B cell (primary cell): Measurements from ENCODE around the gene RRBP1.

Experiments
- EZH2 ChIP-seq: IDR thresholded peaks from 2 replicates; pipeline ENCODE4 v1.6.1; 2012; ENCODE audit warnings: borderline replicate concordance, low read depth, mild to moderate bottlenecking, moderate library complexity, low read length; ENCODE audit not compliant: insufficient read depth, poor library complexity, severe bottlenecking
- TF ChIP-seq, protein P1 (sequence below): fragments of 200-600 bp; IDR thresholded peaks from one replicate; pipeline ENCODE4 v1.8.0; 2022; ENCODE audit warnings: antibody characterized with exemption, mild to moderate bottlenecking

DNA sequence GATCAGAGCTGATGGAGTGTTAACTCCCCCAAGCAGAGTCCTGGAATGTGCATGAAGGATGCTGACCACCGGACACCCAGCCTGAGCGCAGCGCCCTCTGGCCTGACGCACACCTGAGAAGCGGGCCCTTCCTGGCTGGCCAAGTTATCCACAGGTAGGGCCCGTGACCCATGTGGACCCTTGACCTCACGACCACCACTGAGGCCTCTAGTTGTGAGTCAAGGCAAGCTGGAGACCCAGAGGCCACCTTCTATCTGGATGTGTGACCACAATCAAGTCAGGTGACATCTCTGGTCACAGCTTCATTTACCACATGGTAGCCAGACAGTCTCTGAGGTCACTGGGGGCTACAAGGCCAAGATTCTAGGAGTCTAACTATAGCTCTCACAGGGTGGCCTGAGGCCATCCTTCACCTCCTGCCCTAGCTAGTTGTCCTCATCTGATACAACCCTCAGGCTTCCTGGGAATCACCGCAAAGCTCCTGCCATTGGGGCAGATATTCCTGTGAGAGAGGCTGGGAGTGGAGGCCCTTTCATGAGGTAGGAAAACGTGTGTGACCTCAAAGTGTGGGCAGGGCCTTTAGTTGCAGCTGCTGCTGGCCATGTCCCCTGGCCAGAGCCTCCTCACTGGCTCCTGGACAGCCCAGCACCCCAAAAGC, 59.1 kb downstream of the RRBP1 start:
- TF ChIP-seq, protein P1, sequence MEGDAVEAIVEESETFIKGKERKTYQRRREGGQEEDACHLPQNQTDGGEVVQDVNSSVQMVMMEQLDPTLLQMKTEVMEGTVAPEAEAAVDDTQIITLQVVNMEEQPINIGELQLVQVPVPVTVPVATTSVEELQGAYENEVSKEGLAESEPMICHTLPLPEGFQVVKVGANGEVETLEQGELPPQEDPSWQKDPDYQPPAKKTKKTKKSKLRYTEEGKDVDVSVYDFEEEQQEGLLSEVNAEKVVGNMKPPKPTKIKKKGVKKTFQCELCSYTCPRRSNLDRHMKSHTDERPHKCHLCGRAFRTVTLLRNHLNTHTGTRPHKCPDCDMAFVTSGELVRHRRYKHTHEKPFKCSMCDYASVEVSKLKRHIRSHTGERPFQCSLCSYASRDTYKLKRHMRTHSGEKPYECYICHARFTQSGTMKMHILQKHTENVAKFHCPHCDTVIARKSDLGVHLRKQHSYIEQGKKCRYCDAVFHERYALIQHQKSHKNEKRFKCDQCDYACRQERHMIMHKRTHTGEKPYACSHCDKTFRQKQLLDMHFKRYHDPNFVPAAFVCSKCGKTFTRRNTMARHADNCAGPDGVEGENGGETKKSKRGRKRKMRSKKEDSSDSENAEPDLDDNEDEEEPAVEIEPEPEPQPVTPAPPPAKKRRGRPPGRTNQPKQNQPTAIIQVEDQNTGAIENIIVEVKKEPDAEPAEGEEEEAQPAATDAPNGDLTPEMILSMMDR = no peak
- TF ChIP-seq EZH2 = no peak
